SK-N-DZ (cell line): ENCODE data around the gene OLR1. TPM values are rescaled to one million over a fixed set of nuclear protein-coding genes. Genes with fewer than 3 reads are reported as not detected.
A peak's percentile ranks its signal among the peaks of the same experiment; 100 is the strongest.
"Not testable (repeated sequence)": the region's sequence is repeated elsewhere in the genome, so short reads cannot be mapped to it uniquely, and the experiment has no call there.

Source experiments
- DNase-seq: peaks from one replicate; pipeline ENCODE4 v3.0.0-alpha.2; 2015; ENCODE audit warnings: low spot score
- polyA plus RNA-seq, 2 experiments: library from polyadenylated mRNA; depleted of rRNA; stranded (reverse); fragments of >200 nt; gene quantifications; 2 replicates each; pipeline ENCODE4 v1.2.3, GENCODE V29; 2014

OLR1 gene
- polyA plus RNA-seq (2014; cell fraction: cytosol; rRNA removed): not detected in 2 replicates
- not detected in 2 replicates for polyA plus RNA-seq (2014; cell fraction: nucleus; rRNA removed)

- DNase-seq: no peak
Measured at GRCh38 chr12:10171973-10172728, at the start of gene OLR1. Gene OLR1, minus strand, starts transcription at chr12:10172132. Its CDS starts 55 bp downstream, at chr12:10172077.

GRCh38 chr12:10220398-10221077, 48.6 kb upstream of the OLR1 start:
- no peak for DNase-seq

GRCh38 chr12:10218021-10218420, 46.1 kb upstream of the OLR1 start:
- DNase-seq: no peak

- not testable (repeated sequence) for DNase-seq
Measured at GRCh38 chr12:10215946-10216345, 44.0 kb upstream of the OLR1 start.

- DNase-seq: no peak
Measured at GRCh38 chr12:10215436-10215835, 43.5 kb upstream of the OLR1 start.

GRCh38 chr12:10214895-10215267, 42.9 kb upstream of the OLR1 start:
- DNase-seq: no peak

GRCh38 chr12:10214136-10214894, 42.4 kb upstream of the OLR1 start:
- no peak for DNase-seq

- DNase-seq: peak; percentile 50
Measured at GRCh38 chr12:10213168-10214135, 41.5 kb upstream of the OLR1 start.

- DNase-seq: peak; percentile 80
Measured at GRCh38 chr12:10212739-10213131, 40.8 kb upstream of the OLR1 start, which contains the start of gene GABARAPL1. Gene GABARAPL1, plus strand, starts transcription at chr12:10212877. Its CDS starts 253 bp downstream, at chr12:10213130.

GRCh38 chr12:10211940-10212738, 40.2 kb upstream of the OLR1 start:
- peak; percentile 92 for DNase-seq

- DNase-seq: no peak
Measured at GRCh38 chr12:10211101-10211939, 39.4 kb upstream of the OLR1 start.

GRCh38 chr12:10210225-10210624, 38.3 kb upstream of the OLR1 start:
- DNase-seq: no peak

- DNase-seq: no peak
Measured at GRCh38 chr12:10207136-10207535, 35.2 kb upstream of the OLR1 start.

GRCh38 chr12:10205220-10205807, 33.4 kb upstream of the OLR1 start:
- no peak for DNase-seq

- not testable (repeated sequence) for DNase-seq
Measured at GRCh38 chr12:10204495-10204894, 32.6 kb upstream of the OLR1 start.

- DNase-seq: no peak
Measured at GRCh38 chr12:10197879-10198278, 25.9 kb upstream of the OLR1 start.

- DNase-seq: no peak
Measured at GRCh38 chr12:10196210-10196609, 24.3 kb upstream of the OLR1 start.

GRCh38 chr12:10194160-10194670, 22.3 kb upstream of the OLR1 start:
- DNase-seq: no peak
